ENCODE results near the gene SYT1.

SYT1 gene

GRCh38 chr12:78951803-78952551, 87.4 kb downstream of the SYT1 start:
- TF ChIP-seq ZFX (IDR thresholded peaks at IDR 0.05; ENCODE audit: borderline replicate concordance) = no peak
- TF ChIP-seq CTCF (IDR thresholded peaks at IDR 0.05) = no peak
- H3K27ac ChIP-seq = no peak overlapping the region

DNA sequence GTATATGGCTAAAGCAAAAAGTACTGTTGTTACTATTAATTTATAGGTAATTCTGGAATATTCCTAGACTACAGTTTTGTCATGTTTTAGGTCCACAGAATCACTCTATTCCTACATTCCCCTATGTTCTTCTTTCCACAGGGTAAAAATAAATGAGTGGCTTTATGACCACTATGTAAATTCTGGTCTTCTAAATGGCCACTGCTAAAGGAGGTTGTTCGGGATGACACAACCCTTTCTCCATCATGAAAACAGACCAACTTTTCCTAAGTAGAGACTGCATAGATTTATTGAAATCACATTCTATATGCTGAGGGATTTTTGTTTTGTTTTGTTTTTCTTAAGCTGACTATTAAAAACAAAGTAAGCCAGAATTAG, 88.0 kb downstream of the SYT1 start:
- no peak for TF ChIP-seq CTCF (IDR thresholded peaks at IDR 0.05)
- TF ChIP-seq ZFX (IDR thresholded peaks at IDR 0.05; ENCODE audit: borderline replicate concordance) = no peak
- no peak overlapping the region for H3K27ac ChIP-seq

GRCh38 chr12:78958941-78959340, 94.4 kb downstream of the SYT1 start:
- no peak overlapping the region for H3K27ac ChIP-seq
- no peak for TF ChIP-seq CTCF (IDR thresholded peaks at IDR 0.05)
- no peak for TF ChIP-seq ZFX (IDR thresholded peaks at IDR 0.05; ENCODE audit: borderline replicate concordance)

GRCh38 chr12:78959556-78959955, 95.0 kb downstream of the SYT1 start:
- TF ChIP-seq ZFX (IDR thresholded peaks at IDR 0.05; ENCODE audit: borderline replicate concordance) (no peak), CTCF (IDR thresholded peaks at IDR 0.05) (no peak)

DNA sequence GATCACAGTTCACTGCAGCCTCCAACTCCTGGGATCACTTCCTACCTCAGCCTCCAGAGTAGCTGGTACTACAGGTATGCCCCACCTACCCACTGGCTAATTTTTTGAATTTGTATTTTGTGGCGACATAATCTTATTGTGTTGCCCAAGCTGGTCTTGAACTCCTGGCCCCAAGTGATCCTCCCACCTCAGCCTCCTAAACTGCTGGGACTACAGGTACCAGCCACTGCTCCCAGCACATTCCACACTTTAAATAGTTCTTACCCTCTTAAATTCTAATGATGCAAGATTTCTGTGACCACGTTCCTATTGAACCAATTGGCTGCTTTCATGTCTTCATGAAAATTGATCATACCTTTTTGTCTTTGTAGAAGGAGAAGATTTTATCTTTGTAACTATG, 96.6 kb downstream of the SYT1 start:
- TF ChIP-seq ZFX (IDR thresholded peaks at IDR 0.05; ENCODE audit: borderline replicate concordance) (no peak), CTCF (IDR thresholded peaks at IDR 0.05) (no peak)
- no peak overlapping the region for H3K27ac ChIP-seq

More at GRCh38 chr12:78959556-78959955, 95.0 kb downstream of the SYT1 start:
- no peak overlapping the region for H3K27ac ChIP-seq

DNA sequence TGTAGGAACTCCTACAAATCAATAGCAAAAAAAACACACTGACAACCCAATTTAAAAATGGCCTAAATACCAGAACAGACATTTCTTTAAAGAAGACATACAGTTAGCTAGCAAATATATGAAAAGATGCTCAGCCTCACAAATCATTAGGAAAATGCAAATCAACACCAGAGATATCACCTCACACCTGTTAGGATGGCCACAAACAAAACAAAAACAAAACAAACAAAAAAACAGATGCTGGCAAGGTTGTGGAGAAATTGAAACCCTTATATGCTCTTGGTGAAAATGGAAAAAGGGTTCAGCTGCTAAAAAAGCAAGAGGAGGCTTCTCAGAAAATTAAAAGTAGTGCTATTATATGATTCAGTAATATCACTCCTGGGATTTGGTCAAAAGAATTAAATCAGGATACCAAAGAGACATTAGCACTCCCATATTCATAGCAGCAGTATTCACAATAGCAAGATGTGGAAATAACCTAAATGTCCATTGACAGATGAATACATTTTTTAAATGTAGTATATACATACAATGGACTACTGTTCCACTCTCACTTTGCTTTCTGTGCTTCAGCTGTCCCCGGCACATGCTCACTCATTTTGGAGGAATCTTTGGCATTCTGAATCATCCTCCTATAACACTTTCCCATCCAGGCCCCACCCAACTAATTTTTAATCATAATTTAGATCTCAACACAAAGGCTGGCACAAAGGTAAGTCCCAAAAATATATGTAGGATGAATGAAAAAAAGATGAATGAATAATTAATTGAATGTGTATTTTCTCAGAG, 99.1 kb downstream of the SYT1 start:
- H3K27ac ChIP-seq = no peak overlapping the region

More for the DNA sequence above, 99.1 kb downstream of the SYT1 start:
- TF ChIP-seq CTCF (IDR thresholded peaks at IDR 0.05) = no peak
- no peak for TF ChIP-seq ZFX (IDR thresholded peaks at IDR 0.05; ENCODE audit: borderline replicate concordance)

Data from 22Rv1 (cell line).